K562 (cell line): Measurements from ENCODE around the gene NUP43. TPM values are rescaled to one million over a fixed set of nuclear protein-coding genes. Genes with fewer than 3 reads are reported as not detected.
A peak's percentile ranks its signal among the peaks of the same experiment; 100 is the strongest.

ENCODE experiments used
- C11orf30 ChIP-seq: fragments of 450-650 bp; IDR thresholded peaks from 2 replicates; pipeline ENCODE4 v1.6.1; 2016; ENCODE audit warnings: low read depth, mild to moderate bottlenecking
- CBX1 ChIP-seq: sonication (generic); IDR thresholded peaks from 2 replicates; pipeline ENCODE4 v1.6.1; 2016; ENCODE audit warnings: antibody characterized with exemption, low read depth, mild to moderate bottlenecking
- CREB3L1 ChIP-seq: fragments of 450-650 bp; IDR thresholded peaks from 2 replicates; pipeline ENCODE4 v1.6.1; 2014; ENCODE audit warnings: low read depth, mild to moderate bottlenecking, moderate library complexity, borderline replicate concordance
- CTBP1 ChIP-seq: fragments of 450-650 bp; IDR thresholded peaks from 2 replicates; pipeline ENCODE4 v1.6.1; 2016; ENCODE audit warnings: borderline replicate concordance
- EP400 ChIP-seq: fragments of 450-650 bp; IDR thresholded peaks from 2 replicates; pipeline ENCODE4 v1.6.1; 2017; ENCODE audit warnings: antibody characterized with exemption, mild to moderate bottlenecking, moderate library complexity
- HNRNPLL ChIP-seq: fragments of 200-400 bp; formaldehyde crosslinking; IDR thresholded peaks from 2 replicates; pipeline ENCODE4 v1.6.1; 2017; ENCODE audit warnings: low read length, low read depth, mild to moderate bottlenecking; ENCODE audit not compliant: poor library complexity, severe bottlenecking
- MECOM ChIP-seq: fragments of 250-450 bp; sonication (Bioruptor Pico); IDR thresholded peaks from 2 replicates; pipeline ENCODE4 v1.8.0; 2022; ENCODE audit warnings: inconsistent platforms
- NCOR1 ChIP-seq: fragments of 450-650 bp; IDR thresholded peaks from 2 replicates; pipeline ENCODE4 v1.6.1; 2016; ENCODE audit warnings: mild to moderate bottlenecking, moderate library complexity
- NR4A1 ChIP-seq, 2 experiments: fragments of 250-450 bp in 1 of 2; fragments of 450-650 bp in 1 of 2; sonication (Bioruptor Pico) in 1 of 2; IDR thresholded peaks; 2 replicates each; pipeline versions ENCODE4 v1.4.0 to v1.6.1; 2016 to 2020; ENCODE audit warnings: mild to moderate bottlenecking in 2 of 2, missing compliant biosample characterization in 1 of 2, missing genetic modification characterization in 1 of 2, moderate library complexity in 1 of 2
- POLR2A ChIP-seq: fragments of 450-650 bp; conservative IDR thresholded peaks from 2 replicates; pipeline ENCODE4 v1.6.1; 2016
- STAG1 ChIP-seq: sonication (generic); formaldehyde crosslinking; IDR thresholded peaks from 2 replicates; pipeline ENCODE4 v1.5.0; 2020; ENCODE audit warnings: missing genetic modification reagents, borderline replicate concordance
- XRCC3 ChIP-seq: fragments of 450-650 bp; IDR thresholded peaks from 2 replicates; pipeline ENCODE4 v1.6.1; 2017; ENCODE audit warnings: mild to moderate bottlenecking, moderate library complexity
- ZNF143 ChIP-seq: sonication (generic); formaldehyde crosslinking; IDR thresholded peaks from 2 replicates; pipeline ENCODE4 v1.9.0; 2022; ENCODE audit warnings: mild to moderate bottlenecking, missing genetic modification reagents
- ZNF165 ChIP-seq: fragments of 250-450 bp; sonication (Bioruptor Pico); IDR thresholded peaks from 2 replicates; pipeline ENCODE4 v1.4.0; 2020; ENCODE audit warnings: borderline replicate concordance
- ZNF347 ChIP-seq: fragments of 450-650 bp; formaldehyde crosslinking; IDR thresholded peaks from 2 replicates; pipeline ENCODE4 v1.4.0; 2020; ENCODE audit warnings: low read depth, mild to moderate bottlenecking, moderate library complexity
- ZNF444 ChIP-seq: fragments of 250-450 bp; sonication (Bioruptor Pico); IDR thresholded peaks from 2 replicates; pipeline ENCODE4 v1.4.0; 2020; ENCODE audit warnings: mild to moderate bottlenecking, moderate library complexity
- polyA plus RNA-seq, 8 experiments: library from polyadenylated mRNA; depleted of rRNA in 4 of 8; stranded (reverse) in 5 of 8; unstranded in 3 of 8; fragments of >200 nt; fragmentation: Nextera tagmentation in 2 of 8; fragmentation: Illumina TruSeq in 1 of 8; extraction: Ambion mirVana in 2 of 8; extraction: Trizol in 1 of 8; gene quantifications; 2 replicates each; pipeline versions ENCODE4 v1.2.1 to v1.2.3, GENCODE V29; 2011 to 2014; ENCODE audit warnings: inconsistent platforms in 1 of 8, missing spikeins in 1 of 8
- total RNA-seq, 7 experiments: library from RNA; depleted of rRNA in 6 of 7; stranded (reverse); fragments of >200 nt in 6 of 7; fragmentation: Illumina TruSeq in 2 of 7; extraction: Trizol in 2 of 7; gene quantifications; 2 replicates each; pipeline versions ENCODE4 v1.2.1 to v1.2.3, GENCODE V29; 2011 to 2021; ENCODE audit warnings: low replicate concordance in 1 of 7
- TF ChIP-seq, protein P1 (sequence below): fragments of 200-800 bp; sonication (Bioruptor generic); IDR thresholded peaks from 2 replicates; pipeline ENCODE4 v1.6.1; 2016; ENCODE audit warnings: missing genetic modification characterization, missing compliant biosample characterization
- TF ChIP-seq, protein P2 (sequence below): fragments of 450-650 bp; IDR thresholded peaks from 2 replicates; pipeline ENCODE4 v1.6.1; 2016; ENCODE audit warnings: low read depth, mild to moderate bottlenecking, moderate library complexity
- TF ChIP-seq, protein P3 (sequence below): fragments of 200-800 bp; sonication (Bioruptor generic); IDR thresholded peaks from 2 replicates; pipeline ENCODE4 v1.6.1; 2017; ENCODE audit warnings: missing genetic modification characterization, missing compliant biosample characterization

NUP43 gene
- total and polyA plus RNA-seq, 9 of the 15 experiments (the other 6 are each of a cell fraction or from before 2014, with no cell fraction given), result 28.9 to 136 (median 67.4) TPM

DNA sequence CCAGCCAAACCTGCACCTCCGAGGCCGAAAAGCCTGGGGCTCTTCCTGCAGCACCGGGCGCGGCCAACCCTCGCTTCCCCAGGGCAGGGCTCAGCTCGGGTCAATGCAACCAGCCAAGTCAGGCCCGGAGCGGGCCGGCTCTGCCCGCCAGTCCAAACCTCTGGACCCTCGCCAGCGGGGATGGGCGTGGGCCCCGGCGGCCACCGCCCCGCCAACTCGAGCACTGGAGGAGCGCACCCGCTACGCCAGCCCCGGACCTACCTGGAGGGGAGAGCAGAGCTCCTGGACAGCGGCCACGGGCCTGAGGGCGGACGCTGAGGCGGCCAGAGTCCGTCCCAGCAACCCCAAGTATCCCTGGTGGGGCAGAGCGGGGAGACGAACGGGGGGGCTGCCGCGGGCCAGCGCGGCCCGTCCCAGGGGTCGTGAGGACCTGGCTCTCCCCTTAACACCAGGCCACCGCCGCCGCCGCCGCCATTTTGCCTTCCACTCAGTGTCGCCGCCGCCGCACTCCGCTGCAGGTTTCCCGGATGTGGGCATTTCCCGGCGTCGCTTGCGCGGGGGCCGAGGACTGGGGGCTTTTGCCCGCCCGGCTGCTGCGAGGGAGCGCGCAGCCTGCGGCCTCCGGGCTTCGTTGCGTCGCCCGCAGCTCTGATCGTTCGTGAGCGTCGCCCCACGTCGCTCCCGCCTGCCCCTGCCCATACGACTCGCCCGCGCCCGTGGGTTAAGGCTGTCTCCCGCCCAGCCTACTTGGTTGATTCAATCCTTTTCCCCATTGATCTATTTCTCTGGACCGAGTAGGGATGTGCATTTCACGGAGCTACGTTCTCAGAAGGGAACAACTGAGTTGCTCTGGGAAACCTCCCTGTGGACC lies 28.5 kb downstream of the NUP43 start, which contains the start of gene LATS1 (continued):
- TF ChIP-seq, protein P1, sequence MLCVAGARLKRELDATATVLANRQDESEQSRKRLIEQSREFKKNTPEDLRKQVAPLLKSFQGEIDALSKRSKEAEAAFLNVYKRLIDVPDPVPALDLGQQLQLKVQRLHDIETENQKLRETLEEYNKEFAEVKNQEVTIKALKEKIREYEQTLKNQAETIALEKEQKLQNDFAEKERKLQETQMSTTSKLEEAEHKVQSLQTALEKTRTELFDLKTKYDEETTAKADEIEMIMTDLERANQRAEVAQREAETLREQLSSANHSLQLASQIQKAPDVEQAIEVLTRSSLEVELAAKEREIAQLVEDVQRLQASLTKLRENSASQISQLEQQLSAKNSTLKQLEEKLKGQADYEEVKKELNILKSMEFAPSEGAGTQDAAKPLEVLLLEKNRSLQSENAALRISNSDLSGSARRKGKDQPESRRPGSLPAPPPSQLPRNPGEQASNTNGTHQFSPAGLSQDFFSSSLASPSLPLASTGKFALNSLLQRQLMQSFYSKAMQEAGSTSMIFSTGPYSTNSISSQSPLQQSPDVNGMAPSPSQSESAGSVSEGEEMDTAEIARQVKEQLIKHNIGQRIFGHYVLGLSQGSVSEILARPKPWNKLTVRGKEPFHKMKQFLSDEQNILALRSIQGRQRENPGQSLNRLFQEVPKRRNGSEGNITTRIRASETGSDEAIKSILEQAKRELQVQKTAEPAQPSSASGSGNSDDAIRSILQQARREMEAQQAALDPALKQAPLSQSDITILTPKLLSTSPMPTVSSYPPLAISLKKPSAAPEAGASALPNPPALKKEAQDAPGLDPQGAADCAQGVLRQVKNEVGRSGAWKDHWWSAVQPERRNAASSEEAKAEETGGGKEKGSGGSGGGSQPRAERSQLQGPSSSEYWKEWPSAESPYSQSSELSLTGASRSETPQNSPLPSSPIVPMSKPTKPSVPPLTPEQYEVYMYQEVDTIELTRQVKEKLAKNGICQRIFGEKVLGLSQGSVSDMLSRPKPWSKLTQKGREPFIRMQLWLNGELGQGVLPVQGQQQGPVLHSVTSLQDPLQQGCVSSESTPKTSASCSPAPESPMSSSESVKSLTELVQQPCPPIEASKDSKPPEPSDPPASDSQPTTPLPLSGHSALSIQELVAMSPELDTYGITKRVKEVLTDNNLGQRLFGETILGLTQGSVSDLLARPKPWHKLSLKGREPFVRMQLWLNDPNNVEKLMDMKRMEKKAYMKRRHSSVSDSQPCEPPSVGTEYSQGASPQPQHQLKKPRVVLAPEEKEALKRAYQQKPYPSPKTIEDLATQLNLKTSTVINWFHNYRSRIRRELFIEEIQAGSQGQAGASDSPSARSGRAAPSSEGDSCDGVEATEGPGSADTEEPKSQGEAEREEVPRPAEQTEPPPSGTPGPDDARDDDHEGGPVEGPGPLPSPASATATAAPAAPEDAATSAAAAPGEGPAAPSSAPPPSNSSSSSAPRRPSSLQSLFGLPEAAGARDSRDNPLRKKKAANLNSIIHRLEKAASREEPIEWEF, result no peak
- TF ChIP-seq, protein P2, sequence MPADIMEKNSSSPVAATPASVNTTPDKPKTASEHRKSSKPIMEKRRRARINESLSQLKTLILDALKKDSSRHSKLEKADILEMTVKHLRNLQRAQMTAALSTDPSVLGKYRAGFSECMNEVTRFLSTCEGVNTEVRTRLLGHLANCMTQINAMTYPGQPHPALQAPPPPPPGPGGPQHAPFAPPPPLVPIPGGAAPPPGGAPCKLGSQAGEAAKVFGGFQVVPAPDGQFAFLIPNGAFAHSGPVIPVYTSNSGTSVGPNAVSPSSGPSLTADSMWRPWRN, result no peak
- TF ChIP-seq CTBP1 (peak; percentile 72), CREB3L1 (0 out of 2 replicates have a peak, but pooled peaks have one; percentile 49), EP400 (peak; percentile 88), HNRNPLL (peak; percentile 86), STAG1 (CRISPR knock-in tag) (peak; percentile 33; the same call in 1 of the 2 replicates), C11orf30 (peak; percentile 95), ZNF143 (peak; percentile 91), POLR2A (peak; percentile 96), XRCC3 (no peak), ZNF347 (CRISPR knock-in tag) (no peak), ZNF165 (CRISPR knock-in tag) (peak; percentile 58; the same call in 1 of the 2 replicates), CBX1 (peak; percentile 86), MECOM (CRISPR knock-in tag) (no peak), NR4A1 (CRISPR knock-in tag; IDR thresholded peaks at IDR 0.05) (no peak), NR4A1 (tag; IDR thresholded peaks at IDR 0.05) (0 out of 2 replicates have a peak, but pooled peaks have one; percentile 72), ZNF444 (CRISPR knock-in tag) (no peak), NCOR1 (no peak)
- TF ChIP-seq, protein P3, sequence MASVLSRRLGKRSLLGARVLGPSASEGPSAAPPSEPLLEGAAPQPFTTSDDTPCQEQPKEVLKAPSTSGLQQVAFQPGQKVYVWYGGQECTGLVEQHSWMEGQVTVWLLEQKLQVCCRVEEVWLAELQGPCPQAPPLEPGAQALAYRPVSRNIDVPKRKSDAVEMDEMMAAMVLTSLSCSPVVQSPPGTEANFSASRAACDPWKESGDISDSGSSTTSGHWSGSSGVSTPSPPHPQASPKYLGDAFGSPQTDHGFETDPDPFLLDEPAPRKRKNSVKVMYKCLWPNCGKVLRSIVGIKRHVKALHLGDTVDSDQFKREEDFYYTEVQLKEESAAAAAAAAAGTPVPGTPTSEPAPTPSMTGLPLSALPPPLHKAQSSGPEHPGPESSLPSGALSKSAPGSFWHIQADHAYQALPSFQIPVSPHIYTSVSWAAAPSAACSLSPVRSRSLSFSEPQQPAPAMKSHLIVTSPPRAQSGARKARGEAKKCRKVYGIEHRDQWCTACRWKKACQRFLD (CRISPR knock-in tag), result no peak
